Esophagus muscularis mucosa (tissue), 4 donors: ENCODE results near the gene TRIM54. TPM values are rescaled to one million over a fixed set of nuclear protein-coding genes. Genes with fewer than 3 reads are reported as not detected.

Experiments
- DNase-seq: peaks from one replicate; pipeline ENCODE4 v3.0.0-alpha.2; 2017; ENCODE audit errors: extremely low spot score
- H3K27ac ChIP-seq, 4 donors: fragments of 200-600 bp; sonication (generic); replicated peaks in 1 of 4; 1 replicate in 3 of 4; 2 replicates in 1 of 4; pipeline ENCODE4 v1.5.1; 2016 to 2019; ENCODE audit warnings: mild to moderate bottlenecking in 1 of 4
- H3K27me3 ChIP-seq, 4 donors: fragments of 200-600 bp; sonication (generic); one replicate each; pipeline versions ENCODE4 v1.5.1 to v1.6.0; 2016 to 2019
- H3K36me3 ChIP-seq, 4 donors: fragments of 200-600 bp; sonication (generic); one replicate each; pipeline ENCODE4 v1.5.1; 2016 to 2019
- H3K4me1 ChIP-seq, 4 donors: fragments of 200-600 bp; sonication (generic); one replicate each; pipeline ENCODE4 v1.5.1; 2016 to 2019
- H3K4me3 ChIP-seq, 4 donors: fragments of 200-600 bp; sonication (generic); 1 replicate in 2 of 4; 2 replicates in 2 of 4; pipeline ENCODE4 v1.5.1; 2016 to 2019; ENCODE audit warnings: mild to moderate bottlenecking in 4 of 4, moderate library complexity in 1 of 4
- H3K9me3 ChIP-seq, 4 donors: fragments of 200-600 bp; sonication (generic); 1 replicate in 3 of 4; 2 replicates in 1 of 4; pipeline ENCODE4 v1.5.1; 2016 to 2019
- EP300 ChIP-seq: sonication (generic); formaldehyde crosslinking; IDR thresholded peaks from one replicate; pipeline ENCODE4 v1.6.1; 2017; ENCODE audit warnings: antibody characterized with exemption
- POLR2A ChIP-seq: fragments of 450-650 bp; IDR thresholded peaks from one replicate; pipeline ENCODE4 v1.6.1; 2017; ENCODE audit warnings: antibody characterized with exemption, moderate library complexity, mild to moderate bottlenecking, low read depth
- POLR2AphosphoS5 ChIP-seq, 2 donors: sonication (generic); formaldehyde crosslinking; IDR thresholded peaks; one replicate each; pipeline ENCODE4 v1.6.1; 2017; ENCODE audit warnings: antibody characterized with exemption in 2 of 2
- WGBS: methylation state at CpG from one replicate; pipeline ENCODE4 v1.1.5; 2018; 5-methylcytosine and 5-hydroxymethylcytosine counted together
- intact Hi-C: fragments of 100-400 bp; cut with DNase I; formaldehyde crosslinking; loops from one replicate; pipeline ENCODE4 v1.15.1; 2023
- total RNA-seq, 4 donors: library from RNA; depleted of rRNA; stranded (reverse); fragments of >200 nt; gene quantifications; one replicate each; pipeline versions ENCODE4 v1.1.0 to v1.2.1, GENCODE V29; 2016
- TF ChIP-seq, protein P1 (sequence below), 3 experiments: fragments of 200-600 bp in 2 of 3; fragments of 450-650 bp in 1 of 3; sonication (generic) in 2 of 3; IDR thresholded peaks; one replicate each; pipeline ENCODE4 v1.5.1; 2017 to 2019; ENCODE audit warnings: antibody characterized with exemption in 3 of 3, mild to moderate bottlenecking in 2 of 3, moderate library complexity in 1 of 3

The TRIM54 gene
- total RNA-seq, 4 donors from 2014 or later, result 0.32 TPM; not detected in 3

DNA sequence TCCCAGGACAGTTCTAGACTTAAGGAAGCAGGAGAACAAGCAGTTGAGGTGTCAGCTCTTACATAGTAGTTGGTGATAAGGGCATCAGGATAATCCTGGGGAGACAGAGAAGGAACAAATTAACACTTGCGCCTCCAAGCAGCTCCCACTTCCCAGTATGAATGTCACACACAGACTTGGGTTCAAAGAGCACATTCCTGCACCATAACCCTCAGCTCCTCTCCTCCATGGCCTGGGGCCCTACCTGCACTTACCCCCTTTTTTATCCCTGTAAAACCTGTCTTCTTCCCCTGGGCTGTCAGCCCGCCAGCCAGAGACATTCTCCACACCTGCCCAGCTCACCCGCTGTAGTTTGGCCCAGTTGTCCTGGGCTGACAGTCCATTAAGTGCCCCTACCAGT, 29.9 kb downstream of the TRIM54 start:
- no peak overlapping the region for H3K27ac ChIP-seq
- DNase-seq, result no peak
- no peak for TF ChIP-seq EP300
- no peak for TF ChIP-seq POLR2A
- TF ChIP-seq POLR2AphosphoS5 (IDR thresholded peaks at IDR 0.05), result no peak
- TF ChIP-seq, protein P1, sequence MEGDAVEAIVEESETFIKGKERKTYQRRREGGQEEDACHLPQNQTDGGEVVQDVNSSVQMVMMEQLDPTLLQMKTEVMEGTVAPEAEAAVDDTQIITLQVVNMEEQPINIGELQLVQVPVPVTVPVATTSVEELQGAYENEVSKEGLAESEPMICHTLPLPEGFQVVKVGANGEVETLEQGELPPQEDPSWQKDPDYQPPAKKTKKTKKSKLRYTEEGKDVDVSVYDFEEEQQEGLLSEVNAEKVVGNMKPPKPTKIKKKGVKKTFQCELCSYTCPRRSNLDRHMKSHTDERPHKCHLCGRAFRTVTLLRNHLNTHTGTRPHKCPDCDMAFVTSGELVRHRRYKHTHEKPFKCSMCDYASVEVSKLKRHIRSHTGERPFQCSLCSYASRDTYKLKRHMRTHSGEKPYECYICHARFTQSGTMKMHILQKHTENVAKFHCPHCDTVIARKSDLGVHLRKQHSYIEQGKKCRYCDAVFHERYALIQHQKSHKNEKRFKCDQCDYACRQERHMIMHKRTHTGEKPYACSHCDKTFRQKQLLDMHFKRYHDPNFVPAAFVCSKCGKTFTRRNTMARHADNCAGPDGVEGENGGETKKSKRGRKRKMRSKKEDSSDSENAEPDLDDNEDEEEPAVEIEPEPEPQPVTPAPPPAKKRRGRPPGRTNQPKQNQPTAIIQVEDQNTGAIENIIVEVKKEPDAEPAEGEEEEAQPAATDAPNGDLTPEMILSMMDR (IDR thresholded peaks at IDR 0.05), result no peak
- no peak overlapping the region for H3K4me3 ChIP-seq
- no peaks in the 10 kb centered on the region for H3K9me3 ChIP-seq
- peaks cover 6 to 64% (median 45%) of the 10 kb centered on the region in 4 donors for H3K36me3 ChIP-seq
- peaks cover 0 to 19% (median 13%) of the 10 kb centered on the region in 4 donors for H3K27me3 ChIP-seq
- intact Hi-C loops, result no loop called here
- peaks cover 5 to 18% (median 16%) of the 10 kb centered on the region in 4 donors for H3K4me1 ChIP-seq
- 100% methylated on average over 3 of the region's 3 CpGs for WGBS

DNA sequence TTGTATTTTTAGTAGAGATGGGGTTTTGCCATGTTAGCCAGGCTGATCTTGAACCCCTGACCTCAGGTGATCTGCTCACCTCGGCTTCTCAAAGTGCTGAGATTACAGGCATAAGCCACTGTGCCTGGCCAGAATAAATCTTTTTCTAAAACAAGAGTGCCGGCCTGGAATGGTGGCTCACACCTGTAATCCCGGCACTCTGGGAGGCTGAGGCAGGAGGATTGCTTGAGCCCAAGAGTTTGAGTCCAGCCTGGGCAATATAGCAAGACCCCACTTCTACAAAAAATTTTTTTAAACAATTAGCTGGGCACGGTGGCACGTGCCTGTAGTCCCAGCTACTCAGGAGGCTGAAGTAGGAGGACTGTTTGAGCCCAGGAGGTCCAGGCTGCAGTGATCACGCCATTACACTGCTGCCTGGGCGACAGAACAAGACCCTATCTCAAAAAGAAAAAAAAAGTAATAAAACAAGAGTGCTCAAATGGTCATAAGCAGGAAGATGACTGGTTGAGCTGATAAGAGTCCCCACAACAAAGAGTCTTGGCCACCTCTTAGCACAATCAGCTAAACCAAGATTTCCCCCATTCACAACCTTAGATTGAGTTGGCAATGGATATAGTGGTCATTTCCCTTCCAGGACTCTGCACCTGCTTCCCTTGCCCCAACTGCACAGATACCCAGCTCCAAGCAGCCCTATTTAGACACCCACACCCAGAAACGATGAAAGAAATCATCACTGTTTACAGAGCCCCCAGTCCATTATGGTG, 31.8 kb downstream of the TRIM54 start:
- peaks cover 0 to under 1% (median 0%) of the 10 kb centered on the region in 4 donors for H3K27me3 ChIP-seq
- H3K9me3 ChIP-seq, result no peaks in the 10 kb centered on the region
- WGBS, result 91% methylated on average over 8 of the region's 8 CpGs
- no peak overlapping the region for H3K4me3 ChIP-seq
- no peak overlapping the region for H3K27ac ChIP-seq
- intact Hi-C loops, result no loop called here
- DNase-seq, result no peak
- H3K36me3 ChIP-seq, result peaks cover 6 to 61% (median 38%) of the 10 kb centered on the region in 4 donors
- H3K4me1 ChIP-seq, result no peaks in the 10 kb centered on the region
- TF ChIP-seq POLR2AphosphoS5 (IDR thresholded peaks at IDR 0.05), result no peak
- TF ChIP-seq, protein P1 (IDR thresholded peaks at IDR 0.05), result no peak
- TF ChIP-seq EP300, result no peak
- no peak for TF ChIP-seq POLR2A

DNA sequence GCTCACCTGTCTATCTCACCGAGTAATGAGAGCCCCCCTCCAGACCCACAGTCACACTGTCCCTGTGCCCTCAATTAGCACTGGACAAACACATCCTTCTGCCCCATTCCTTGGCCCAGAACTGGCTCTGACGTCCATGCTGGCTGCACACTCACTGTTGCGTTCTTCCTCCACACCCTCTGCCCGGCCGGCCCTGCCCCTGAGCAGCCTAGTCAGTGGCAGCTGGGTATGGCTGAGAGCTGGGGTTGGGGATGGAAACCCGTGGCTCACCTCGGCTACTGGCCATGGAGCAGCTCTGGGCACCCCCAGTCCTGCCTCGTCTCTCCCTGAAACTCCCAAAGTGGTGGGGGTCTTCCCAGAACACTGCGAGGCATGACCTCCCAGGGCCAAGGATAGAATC, 32.5 kb downstream of the TRIM54 start:
- no peak for DNase-seq
- no peaks in the 10 kb centered on the region for H3K4me1 ChIP-seq
- H3K9me3 ChIP-seq, result no peaks in the 10 kb centered on the region
- intact Hi-C loops, result no loop called here
- TF ChIP-seq POLR2A (no peak), POLR2AphosphoS5 (IDR thresholded peaks at IDR 0.05) (no peak), EP300 (no peak)
- TF ChIP-seq, protein P1 (IDR thresholded peaks at IDR 0.05), result no peak
- peaks cover 0 to 56% (median 34%) of the 10 kb centered on the region in 4 donors for H3K36me3 ChIP-seq
- 84% methylated on average over 9 of the region's 9 CpGs for WGBS
- H3K27ac ChIP-seq, result no peak overlapping the region
- H3K27me3 ChIP-seq, result no peaks in the 10 kb centered on the region
- H3K4me3 ChIP-seq, result no peak overlapping the region

DNA sequence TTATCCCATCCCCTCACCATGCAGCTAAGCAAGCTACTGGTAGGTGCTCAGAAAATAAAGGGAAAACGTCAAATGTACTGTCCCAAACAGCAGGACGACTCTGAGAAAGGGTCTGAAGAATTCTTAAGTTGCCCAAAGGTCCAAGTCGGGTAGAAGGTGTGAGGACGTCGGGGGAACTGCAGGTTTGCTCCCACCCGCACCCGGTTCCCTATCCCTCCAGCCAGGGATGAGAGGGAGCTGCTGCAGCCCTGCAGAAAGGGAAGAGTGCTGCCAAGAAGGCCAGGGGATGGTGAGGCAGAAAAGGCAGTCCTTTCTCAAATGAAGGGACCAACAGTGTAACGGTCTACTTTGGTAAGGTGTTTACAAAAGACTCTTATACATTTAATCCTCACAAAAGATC, 32.9 kb downstream of the TRIM54 start:
- intact Hi-C loops, result no loop called here
- H3K27me3 ChIP-seq, result no peaks in the 10 kb centered on the region
- H3K4me1 ChIP-seq, result no peaks in the 10 kb centered on the region
- no peak overlapping the region for H3K27ac ChIP-seq
- no peak overlapping the region for H3K4me3 ChIP-seq
- WGBS, result 72% methylated on average over 8 of the region's 8 CpGs
- no peak for DNase-seq
- TF ChIP-seq POLR2AphosphoS5 (IDR thresholded peaks at IDR 0.05) (no peak), EP300 (no peak)
- TF ChIP-seq, protein P1 (IDR thresholded peaks at IDR 0.05), result no peak
- H3K36me3 ChIP-seq, result peaks cover 0 to 52% (median 29%) of the 10 kb centered on the region in 4 donors
- H3K9me3 ChIP-seq, result no peaks in the 10 kb centered on the region
